HUES64 (cell line): Measurements from ENCODE around the gene RGS11.

Source experiments
- H3K27ac ChIP-seq: 2 replicates; pipeline ENCODE4 v1.7.0; 2013; ENCODE audit warnings: low read depth, low read length, inconsistent platforms
- H3K27me3 ChIP-seq: 2 replicates; pipeline ENCODE4 v1.6.1; 2013; ENCODE audit warnings: mild to moderate bottlenecking, low read length; ENCODE audit not compliant: insufficient read depth
- H3K36me3 ChIP-seq: 2 replicates; pipeline ENCODE4 v1.6.1; 2013; ENCODE audit warnings: mild to moderate bottlenecking, low read length; ENCODE audit not compliant: insufficient read depth
- H3K4me1 ChIP-seq: 2 replicates; pipeline ENCODE4 v1.6.1; 2013; ENCODE audit warnings: mild to moderate bottlenecking, low read length, moderate library complexity; ENCODE audit not compliant: insufficient read depth
- H3K4me3 ChIP-seq: 2 replicates; pipeline ENCODE4 v1.5.1; 2013; ENCODE audit warnings: mild to moderate bottlenecking, low read length, moderate library complexity
- H3K9ac ChIP-seq: 2 replicates; pipeline ENCODE4 v1.6.1; 2013; ENCODE audit warnings: mild to moderate bottlenecking, low read depth, low read length
- H3K9me3 ChIP-seq: 2 replicates; pipeline ENCODE4 v1.6.1; 2013; ENCODE audit warnings: low read depth, low read length; ENCODE audit not compliant: insufficient read depth
- whole genome bisulfite sequencing: fragments of 150-250, 120-280 bp; methylation state at CpG from one replicate; pipeline ENCODE4 v1.1.7; 2013; ENCODE audit warnings: missing lambda C conversion rate; 5-methylcytosine and 5-hydroxymethylcytosine counted together

The RGS11 gene

GRCh38 chr16:314351-314750 is 38.6 kb upstream of the RGS11 start:
- H3K36me3 ChIP-seq = peaks cover 41% of the 10 kb centered on the region
- peaks cover 6% of the 10 kb centered on the region; the same call in 1 of the 2 replicates for H3K4me1 ChIP-seq
- 96% methylated on average over 16 of the region's 16 CpGs for WGBS
- H3K9ac ChIP-seq = no peak overlapping the region
- H3K9me3 ChIP-seq = no peaks in the 10 kb centered on the region
- no peak overlapping the region for H3K4me3 ChIP-seq
- H3K27me3 ChIP-seq = no peaks in the 10 kb centered on the region
- H3K27ac ChIP-seq = no peak overlapping the region

- no peaks in the 10 kb centered on the region for H3K4me1 ChIP-seq
- no peak overlapping the region for H3K4me3 ChIP-seq
- WGBS = 96% methylated on average over 15 of the region's 15 CpGs
- H3K36me3 ChIP-seq = peaks cover 63% of the 10 kb centered on the region
- no peak overlapping the region for H3K27ac ChIP-seq
- H3K9me3 ChIP-seq = no peaks in the 10 kb centered on the region
- H3K27me3 ChIP-seq = no peaks in the 10 kb centered on the region
- H3K9ac ChIP-seq = no peak overlapping the region
These were observed 36.0 kb upstream of the RGS11 start for GRCh38 chr16:311725-312124.

- Histone ChIP-seq H3K27ac (no peak overlapping the region), H3K4me1 (no peaks in the 10 kb centered on the region), H3K9me3 (no peaks in the 10 kb centered on the region), H3K27me3 (no peaks in the 10 kb centered on the region), H3K36me3 (peaks cover 62% of the 10 kb centered on the region), H3K4me3 (no peak overlapping the region), H3K9ac (no peak overlapping the region; the same call in 1 of the 2 replicates)
- 88% methylated on average over 7 of the region's 7 CpGs for WGBS
These were observed 33.7 kb upstream of the RGS11 start for GRCh38 chr16:309476-309875.

DNA sequence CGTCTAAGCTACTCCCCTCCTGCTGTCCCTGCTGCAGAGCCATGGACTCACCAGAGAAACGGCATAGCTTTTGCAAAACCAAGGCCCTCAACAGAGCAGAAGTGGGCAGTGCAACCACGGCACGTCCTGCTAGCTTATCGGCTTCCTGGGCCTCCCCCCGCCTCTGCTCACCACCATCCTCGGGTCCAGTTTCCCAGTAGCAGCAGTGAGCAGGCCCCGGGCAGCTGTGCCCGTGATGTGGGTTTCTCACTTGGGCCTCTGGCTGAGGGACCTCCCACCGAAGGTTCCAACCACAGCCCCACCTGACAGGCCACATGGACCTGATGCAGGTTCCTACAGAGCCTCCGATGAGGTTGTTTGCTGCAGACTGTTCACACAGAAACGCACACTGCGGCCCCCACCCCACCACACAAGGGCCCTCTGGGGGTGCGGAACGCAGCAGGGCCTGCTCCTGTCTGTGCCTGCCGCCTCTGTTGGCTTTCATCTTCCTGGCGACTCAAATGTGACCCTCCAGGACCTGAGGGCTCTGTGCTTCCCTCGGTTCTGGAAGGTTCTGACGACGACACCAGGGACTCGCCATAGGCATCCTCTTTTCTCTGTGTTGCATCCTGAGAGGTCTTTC is 32.1 kb upstream of the RGS11 start:
- no peaks in the 10 kb centered on the region for H3K27me3 ChIP-seq
- H3K36me3 ChIP-seq = peaks cover 55% of the 10 kb centered on the region
- WGBS = 95% methylated on average over 21 of the region's 21 CpGs
- H3K4me3 ChIP-seq = no peak overlapping the region
- no peaks in the 10 kb centered on the region for H3K4me1 ChIP-seq
- no peaks in the 10 kb centered on the region for H3K9me3 ChIP-seq
- no peak overlapping the region for H3K27ac ChIP-seq
- no peak overlapping the region for H3K9ac ChIP-seq

DNA sequence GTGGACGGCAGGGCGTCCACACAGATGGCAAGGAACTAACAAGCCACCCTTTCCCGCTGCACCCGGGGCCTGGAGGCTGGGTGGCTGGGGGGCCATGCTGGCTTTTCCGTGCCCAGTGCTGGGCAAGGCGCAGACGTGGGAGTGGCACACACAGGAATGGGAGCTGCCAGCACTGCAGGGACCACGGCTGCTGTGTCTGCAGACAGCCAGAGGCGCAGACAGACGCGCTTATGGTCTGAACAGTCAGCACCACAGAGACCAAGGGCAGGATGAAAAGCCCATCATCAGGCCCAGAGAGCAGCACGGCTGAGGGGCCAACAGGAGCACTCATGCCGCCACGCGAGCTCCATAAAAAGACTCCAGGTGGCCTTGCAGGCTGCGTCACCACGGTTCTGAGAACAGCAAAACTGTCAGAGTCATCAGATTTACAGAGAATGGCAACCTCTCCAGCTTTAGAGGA is 31.2 kb upstream of the RGS11 start:
- no peak overlapping the region for H3K27ac ChIP-seq
- H3K9me3 ChIP-seq = no peaks in the 10 kb centered on the region
- no peak overlapping the region for H3K4me3 ChIP-seq
- H3K36me3 ChIP-seq = peaks cover 54% of the 10 kb centered on the region
- H3K27me3 ChIP-seq = no peaks in the 10 kb centered on the region
- 95% methylated on average over 17 of the region's 17 CpGs for WGBS
- H3K9ac ChIP-seq = no peak overlapping the region
- H3K4me1 ChIP-seq = no peaks in the 10 kb centered on the region

DNA sequence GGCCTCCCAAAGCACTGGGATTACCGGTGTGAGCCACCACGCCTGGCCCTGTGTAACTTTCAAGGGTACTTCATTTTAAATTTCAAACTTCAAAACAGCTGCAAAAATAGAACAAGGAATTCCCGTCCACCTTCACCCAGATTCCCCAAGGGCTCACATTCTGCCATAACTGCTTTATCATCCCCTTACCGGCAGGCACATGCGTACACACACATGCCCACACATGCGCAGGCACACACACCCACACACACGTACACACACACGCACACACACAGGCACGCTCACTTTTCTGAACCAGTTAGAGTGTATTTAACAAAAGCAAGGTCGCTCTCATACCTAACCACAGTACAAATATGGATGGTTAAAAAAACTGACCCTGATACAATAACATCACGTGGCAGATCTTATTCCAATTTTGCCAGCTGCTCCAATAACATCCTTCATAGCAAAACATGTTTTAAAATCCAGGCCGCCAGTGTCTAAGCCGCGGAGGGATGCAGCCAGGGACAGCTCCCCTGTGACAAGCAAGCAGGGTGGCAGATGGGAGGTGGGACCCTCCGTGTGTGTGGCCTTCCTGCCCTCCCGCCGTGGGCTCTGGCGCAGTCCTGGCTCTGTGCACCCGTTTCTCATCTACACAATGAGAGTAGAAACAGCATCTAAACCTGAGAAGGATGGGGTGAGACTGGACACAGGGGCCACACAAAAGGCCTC is 30.3 kb upstream of the RGS11 start:
- H3K27me3 ChIP-seq = no peaks in the 10 kb centered on the region
- H3K27ac ChIP-seq = no peak overlapping the region
- no peaks in the 10 kb centered on the region for H3K9me3 ChIP-seq
- 95% methylated on average over 19 of the region's 19 CpGs for WGBS
- no peak overlapping the region for H3K4me3 ChIP-seq
- no peak overlapping the region for H3K9ac ChIP-seq
- no peaks in the 10 kb centered on the region for H3K4me1 ChIP-seq
- peaks cover 53% of the 10 kb centered on the region for H3K36me3 ChIP-seq

DNA sequence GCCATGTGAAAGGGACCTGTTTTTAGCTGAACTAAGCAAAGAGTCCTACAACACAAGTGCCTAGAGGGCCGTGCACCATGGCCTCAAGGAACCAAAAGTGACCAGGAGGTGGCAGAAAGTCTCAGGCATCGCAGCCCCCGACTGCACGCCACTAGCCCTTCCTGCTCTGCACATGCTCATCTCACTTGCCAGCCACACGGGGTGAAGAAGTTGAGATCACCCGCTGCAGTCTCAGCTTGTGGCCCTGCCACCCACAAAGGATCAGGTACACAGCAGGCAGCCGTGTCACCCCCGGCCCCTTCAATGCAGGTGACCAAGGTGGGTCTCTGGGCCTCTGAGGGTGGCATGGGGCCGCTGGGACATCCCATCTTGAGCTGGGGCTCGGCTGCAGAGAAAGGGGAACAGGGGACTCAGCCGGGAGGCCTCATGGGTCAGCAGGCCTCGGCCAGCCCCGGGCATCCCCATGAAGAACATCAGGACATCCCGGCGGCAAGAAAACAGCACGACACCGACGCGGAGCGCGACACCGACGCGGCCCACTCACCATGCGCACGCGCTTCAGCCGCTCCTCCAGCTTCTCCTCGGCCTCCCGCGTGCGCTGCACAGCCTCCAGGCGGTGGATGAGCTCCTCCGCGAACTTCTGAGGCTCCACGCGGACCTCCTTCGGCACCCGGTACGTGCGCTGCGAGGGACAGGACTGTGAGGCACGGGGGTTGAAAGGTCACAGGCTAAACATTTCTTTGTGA is 28.2 kb upstream of the RGS11 start:
- peaks cover 46% of the 10 kb centered on the region for H3K36me3 ChIP-seq
- H3K9ac ChIP-seq = no peak overlapping the region
- H3K27ac ChIP-seq = no peak overlapping the region
- H3K4me1 ChIP-seq = no peaks in the 10 kb centered on the region
- 95% methylated on average over 43 of the region's 43 CpGs for WGBS
- no peak overlapping the region for H3K4me3 ChIP-seq
- H3K9me3 ChIP-seq = no peaks in the 10 kb centered on the region
- no peaks in the 10 kb centered on the region for H3K27me3 ChIP-seq

DNA sequence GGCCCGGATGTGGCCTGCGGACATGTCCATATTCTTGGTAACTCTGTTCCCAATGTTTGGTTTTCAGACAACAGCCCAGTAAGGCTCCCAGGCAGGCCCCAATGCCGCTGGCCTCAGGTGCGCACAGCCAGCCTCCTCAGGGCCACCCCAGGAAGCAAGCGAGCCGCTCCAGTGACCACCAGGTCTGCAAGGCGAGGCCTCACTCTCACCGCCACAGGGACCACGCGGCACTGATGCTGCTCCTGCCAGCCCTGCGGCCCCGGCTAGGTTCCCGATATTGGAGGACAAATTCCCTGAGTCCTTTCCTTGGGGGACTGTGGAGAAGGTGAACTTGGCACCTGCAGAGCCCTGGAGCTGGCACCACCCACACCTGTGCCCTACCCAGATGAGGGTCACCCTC is 26.2 kb upstream of the RGS11 start:
- peaks cover 43% of the 10 kb centered on the region for H3K36me3 ChIP-seq
- no peaks in the 10 kb centered on the region for H3K27me3 ChIP-seq
- no peak overlapping the region for H3K9ac ChIP-seq
- no peak overlapping the region for H3K4me3 ChIP-seq
- no peak overlapping the region for H3K27ac ChIP-seq
- no peaks in the 10 kb centered on the region for H3K9me3 ChIP-seq
- 97% methylated on average over 13 of the region's 13 CpGs for WGBS
- H3K4me1 ChIP-seq = no peaks in the 10 kb centered on the region

- H3K27ac ChIP-seq = no peak overlapping the region
- H3K27me3 ChIP-seq = no peaks in the 10 kb centered on the region
- H3K9ac ChIP-seq = no peak overlapping the region
- 94% methylated on average over 6 of the region's 6 CpGs for WGBS
- no peaks in the 10 kb centered on the region for H3K4me1 ChIP-seq
- H3K9me3 ChIP-seq = no peaks in the 10 kb centered on the region
- H3K4me3 ChIP-seq = no peak overlapping the region
- H3K36me3 ChIP-seq = peaks cover 39% of the 10 kb centered on the region
These were observed 25.5 kb upstream of the RGS11 start for GRCh38 chr16:301235-301634.

DNA sequence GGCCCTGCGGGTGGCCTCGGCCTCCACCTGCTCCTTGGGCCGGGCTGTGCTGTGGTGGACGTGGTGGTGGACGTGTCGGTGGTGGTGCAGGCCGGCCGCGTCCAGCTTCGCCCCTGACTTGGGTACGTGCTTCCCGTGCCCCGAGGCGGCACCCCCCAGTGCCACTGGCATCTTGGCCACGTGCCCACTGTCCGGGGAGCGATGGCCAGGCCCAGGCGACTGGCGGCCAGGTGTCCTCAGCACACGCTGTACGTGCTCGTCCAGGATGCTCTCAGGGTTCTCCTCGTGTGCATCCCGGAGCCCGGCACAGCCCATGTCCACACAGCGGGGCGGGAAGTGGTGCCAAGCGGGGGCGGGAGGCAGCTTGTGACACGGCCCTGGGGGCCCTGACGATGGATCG is 22.1 kb upstream of the RGS11 start:
- no peaks in the 10 kb centered on the region for H3K4me1 ChIP-seq
- no peak overlapping the region for H3K9ac ChIP-seq
- no peak overlapping the region for H3K4me3 ChIP-seq
- H3K27ac ChIP-seq = no peak overlapping the region
- no peaks in the 10 kb centered on the region for H3K9me3 ChIP-seq
- no peaks in the 10 kb centered on the region for H3K27me3 ChIP-seq
- peaks cover 38% of the 10 kb centered on the region for H3K36me3 ChIP-seq
- 97% methylated on average over 32 of the region's 32 CpGs for whole genome bisulfite sequencing

DNA sequence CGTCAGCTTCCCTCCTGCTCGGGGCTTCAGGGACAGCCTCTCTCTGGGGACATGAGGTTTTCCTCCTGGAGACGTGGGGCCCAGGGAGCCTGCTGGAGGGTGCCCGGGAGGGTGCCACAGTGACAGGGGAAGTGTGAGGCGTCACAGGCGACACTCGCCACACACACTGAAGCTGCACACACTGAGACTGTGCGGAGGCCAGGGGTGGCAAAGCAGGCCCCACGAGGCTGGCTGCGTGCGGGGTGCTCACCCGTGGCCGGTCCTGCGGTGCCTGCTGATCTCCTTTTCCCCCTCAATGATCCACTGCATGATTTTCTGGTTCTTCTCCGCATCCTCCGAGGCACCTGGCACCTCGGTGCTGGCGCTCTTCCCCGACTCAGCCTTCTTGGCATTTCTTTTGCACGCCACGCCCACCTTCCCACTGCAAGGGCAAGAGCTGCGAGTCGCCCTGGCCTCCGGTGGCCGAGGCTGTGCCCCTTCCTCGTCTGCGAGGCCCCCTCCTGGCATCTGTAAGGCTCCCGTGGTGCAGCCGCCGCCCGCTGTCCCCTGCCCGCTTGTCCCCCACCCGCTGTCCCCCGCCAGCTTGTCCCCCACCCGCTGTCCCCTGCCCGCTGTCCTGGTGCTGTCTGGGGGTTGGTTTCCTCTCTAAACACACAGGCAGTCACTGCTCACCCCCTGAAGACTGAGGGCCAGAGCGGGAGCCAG is 21.2 kb upstream of the RGS11 start:
- no peaks in the 10 kb centered on the region for H3K27me3 ChIP-seq
- no peak overlapping the region for H3K9ac ChIP-seq
- peaks cover 37% of the 10 kb centered on the region for H3K36me3 ChIP-seq
- no peak overlapping the region for H3K4me3 ChIP-seq
- H3K9me3 ChIP-seq = no peaks in the 10 kb centered on the region
- no peaks in the 10 kb centered on the region for H3K4me1 ChIP-seq
- H3K27ac ChIP-seq = no peak overlapping the region
- WGBS = 97% methylated on average over 37 of the region's 37 CpGs
